Chondrocyte (in vitro differentiated cells): Measurements from ENCODE around the gene SLC35E3. TPM values are rescaled to one million over a fixed set of nuclear protein-coding genes. Genes with fewer than 3 reads are reported as not detected.

Source experiments
- DNase-seq: peaks from one replicate; pipeline ENCODE4 v3.0.0; 2021; ENCODE audit warnings: mixed read lengths, low spot score
- H3K27ac Mint-ChIP-seq: one replicate; pipeline ENCODE4 v1.8.0; 2021; ENCODE audit warnings: mild to moderate bottlenecking, moderate library complexity, mixed read lengths; ENCODE audit not compliant: unreplicated experiment
- H3K27me3 Mint-ChIP-seq: 2 replicates; pipeline ENCODE4 v1.8.0; 2021; ENCODE audit warnings: low read depth, mixed read lengths
- H3K36me3 Mint-ChIP-seq: 2 replicates; pipeline ENCODE4 v1.8.0; 2021; ENCODE audit warnings: low read depth, mixed read lengths
- H3K4me1 Mint-ChIP-seq: 2 replicates; pipeline ENCODE4 v1.8.0; 2021; ENCODE audit warnings: low read depth, mild to moderate bottlenecking, mixed read lengths
- H3K4me3 Mint-ChIP-seq: one replicate; pipeline ENCODE4 v1.8.0; 2021; ENCODE audit warnings: mild to moderate bottlenecking, moderate library complexity, mixed read lengths; ENCODE audit not compliant: unreplicated experiment
- H3K9me3 Mint-ChIP-seq: 2 replicates; pipeline ENCODE4 v1.8.0; 2021; ENCODE audit warnings: low read depth, mixed read lengths
- CTCF ChIP-seq: fragments of 200-600 bp; sonication (generic); IDR thresholded peaks from 2 replicates; pipeline ENCODE4 v1.5.0; 2021; ENCODE audit warnings: antibody characterized with exemption, mild to moderate bottlenecking, moderate library complexity
- total RNA-seq: library from RNA; stranded (reverse); gene quantifications from 3 replicates; pipeline ENCODE4 v1.2.1, GENCODE V29; 2021

SLC35E3 gene
- total RNA-seq, 1 donor from 2014 or later = 13.6 TPM

- H3K4me3 Mint-ChIP-seq = no peak overlapping the region
- no peak for TF ChIP-seq CTCF
- peaks cover 22% of the 10 kb centered on the region for H3K4me1 Mint-ChIP-seq
- H3K9me3 Mint-ChIP-seq = no peaks in the 10 kb centered on the region
- H3K27ac Mint-ChIP-seq = peak overlapping the region; percentile 15
- H3K27me3 Mint-ChIP-seq = no peaks in the 10 kb centered on the region
- H3K36me3 Mint-ChIP-seq = peaks cover 4% of the 10 kb centered on the region
- no peak for DNase-seq
Measured at GRCh38 chr12:68743356-68743755, 2.6 kb upstream of the SLC35E3 start.

GRCh38 chr12:68745376-68745903 lies 536 bp upstream of the SLC35E3 start:
- H3K27me3 Mint-ChIP-seq = no peaks in the 10 kb centered on the region
- H3K36me3 Mint-ChIP-seq = no peaks in the 10 kb centered on the region
- no peaks in the 10 kb centered on the region for H3K9me3 Mint-ChIP-seq
- peak overlapping the region; percentile 95 for H3K4me3 Mint-ChIP-seq
- peak overlapping the region; percentile 92 for H3K27ac Mint-ChIP-seq
- peaks cover 39% of the 10 kb centered on the region for H3K4me1 Mint-ChIP-seq
- no peak for TF ChIP-seq CTCF
- no peak for DNase-seq

- Mint-ChIP-seq H3K9me3 (no peaks in the 10 kb centered on the region), H3K4me3 (peak overlapping the region; percentile 95), H3K27me3 (no peaks in the 10 kb centered on the region), H3K27ac (peak overlapping the region; percentile 92), H3K36me3 (no peaks in the 10 kb centered on the region), H3K4me1 (peaks cover 45% of the 10 kb centered on the region)
- TF ChIP-seq CTCF = no peak
- no peak for DNase-seq
Measured at GRCh38 chr12:68746572-68747180, 700 bp downstream of the SLC35E3 start.

GRCh38 chr12:68749443-68749842 lies 3.5 kb downstream of the SLC35E3 start:
- Mint-ChIP-seq H3K27me3 (no peaks in the 10 kb centered on the region), H3K27ac (no peak overlapping the region), H3K36me3 (peaks cover 10% of the 10 kb centered on the region), H3K4me1 (peaks cover 45% of the 10 kb centered on the region), H3K4me3 (no peak overlapping the region), H3K9me3 (no peaks in the 10 kb centered on the region)
- TF ChIP-seq CTCF = no peak
- DNase-seq = no peak

GRCh38 chr12:68749861-68750260 lies 3.9 kb downstream of the SLC35E3 start:
- no peak for TF ChIP-seq CTCF
- DNase-seq = no peak
- H3K27me3 Mint-ChIP-seq = no peaks in the 10 kb centered on the region
- peaks cover 45% of the 10 kb centered on the region for H3K4me1 Mint-ChIP-seq
- H3K36me3 Mint-ChIP-seq = peaks cover 11% of the 10 kb centered on the region
- no peak overlapping the region for H3K27ac Mint-ChIP-seq
- no peaks in the 10 kb centered on the region for H3K9me3 Mint-ChIP-seq
- no peak overlapping the region for H3K4me3 Mint-ChIP-seq
